Activated CD4-positive, alpha-beta memory T cell treated with anti-CD3 and anti-CD28 coated beads for 36 hours (primary cell): ENCODE data around the gene PROSER3. TPM values are rescaled to one million over a fixed set of nuclear protein-coding genes. Genes with fewer than 3 reads are reported as not detected.

ENCODE experiments used
- CTCF ChIA-PET: fragments of 350-600 bp; sonication (Branson Sonifier 250); formaldehyde crosslinking; loops from one replicate; lab custom pipeline; 2021; ENCODE audit warnings: antibody characterized with exemption, inconsistent platforms; lab: Charles Lee
- POLR2A ChIA-PET: fragments of 350-600 bp; sonication (Branson Sonifier 250); formaldehyde crosslinking; loops from one replicate; lab custom pipeline; 2021; ENCODE audit warnings: antibody characterized with exemption; lab: Charles Lee
- DNase-seq: peaks from one replicate; pipeline ENCODE4 v3.0.0-alpha.2; 2020
- H3K27ac Mint-ChIP-seq: one replicate; pipeline ENCODE4 v1.8.0; 2021; ENCODE audit warnings: mixed read lengths
- H3K27me3 Mint-ChIP-seq: one replicate; pipeline ENCODE4 v1.8.0; 2021; ENCODE audit warnings: mixed read lengths
- H3K36me3 Mint-ChIP-seq: one replicate; pipeline ENCODE4 v1.8.0; 2021; ENCODE audit warnings: mixed read lengths
- H3K4me1 Mint-ChIP-seq: one replicate; pipeline ENCODE4 v1.8.0; 2021; ENCODE audit warnings: low read depth, mixed read lengths
- H3K4me3 Mint-ChIP-seq: one replicate; pipeline ENCODE4 v1.8.0; 2021; ENCODE audit warnings: mild to moderate bottlenecking, mixed read lengths
- H3K9me3 Mint-ChIP-seq: one replicate; pipeline ENCODE4 v1.8.0; 2021; ENCODE audit warnings: mixed read lengths
- intact Hi-C: fragments of 100-400 bp; cut with micrococcal nuclease; formaldehyde crosslinking; loops from one replicate; pipeline ENCODE4 v1.15.1; 2023
- total RNA-seq, 2 experiments: library from RNA; stranded (reverse); gene quantifications; one replicate each; pipeline ENCODE4 v1.2.3, GENCODE V29; 2021

The PROSER3 gene
- total RNA-seq, 2 experiments from 2014 or later: 38.4 to 40.0 TPM

DNA sequence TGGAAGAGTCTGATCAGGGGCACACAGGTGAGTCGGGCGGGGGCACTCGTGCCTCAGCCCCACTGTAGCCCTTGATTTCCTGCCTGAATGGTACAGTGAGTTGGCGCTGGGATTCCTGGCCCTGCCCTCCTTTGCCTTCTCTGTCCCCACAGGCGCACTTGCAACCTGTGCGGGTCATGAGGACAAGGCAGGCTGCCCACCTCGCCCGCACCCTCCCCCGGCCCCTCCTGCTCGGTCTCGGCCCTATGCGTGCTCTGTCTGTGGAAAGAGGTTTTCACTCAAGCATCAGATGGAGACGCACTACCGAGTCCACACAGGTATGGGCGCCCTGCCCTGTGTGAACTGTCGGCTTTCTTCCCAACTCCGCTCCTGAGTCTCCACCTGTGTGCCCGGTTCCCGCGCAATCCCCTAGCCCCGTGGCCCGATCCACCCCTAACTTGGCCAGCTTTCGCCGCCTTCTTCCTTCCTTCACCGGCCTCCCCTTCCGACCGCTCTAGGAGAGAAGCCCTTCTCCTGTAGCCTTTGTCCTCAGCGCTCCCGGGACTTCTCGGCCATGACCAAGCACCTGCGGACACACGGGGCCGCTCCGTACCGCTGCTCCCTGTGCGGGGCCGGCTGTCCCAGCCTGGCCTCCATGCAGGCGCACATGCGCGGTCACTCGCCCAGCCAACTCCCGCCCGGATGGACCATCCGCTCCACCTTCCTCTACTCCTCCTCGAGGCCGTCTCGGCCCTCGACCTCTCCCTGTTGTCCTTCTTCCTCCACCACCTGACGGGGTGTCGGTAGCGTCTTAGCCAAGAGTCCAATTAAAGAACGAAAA lies 41.8 kb upstream of the PROSER3 start:
- intact Hi-C loops: loop anchor here (2.0 to 10.0 kb wide), 3 partner anchors 29 to 499 kb away; partner anchors contain the start of genes OVOL3, POLR2I, PSENEN and TBCB
- H3K4me3 Mint-ChIP-seq: peak overlapping the region; percentile 91
- H3K4me1 Mint-ChIP-seq: peaks cover 43% of the 10 kb centered on the region
- POLR2A ChIA-PET: interaction anchor here (6.3 to 7.3 kb wide), 2 partner anchors 14 to 19 kb away, joined by 64 to 96 read pairs; no protein-coding TSS in a partner anchor
- H3K9me3 Mint-ChIP-seq: no peaks in the 10 kb centered on the region
- H3K36me3 Mint-ChIP-seq: peaks cover 54% of the 10 kb centered on the region
- peak; percentile 50 for DNase-seq
- peaks cover 1% of the 10 kb centered on the region for H3K27me3 Mint-ChIP-seq
- CTCF ChIA-PET: interaction anchor here (1.5 to 7.0 kb wide), 3 partner anchors 18 to 215 kb away, joined by 4 to 197 read pairs (median 4); partner anchors contain the start of genes LIN37 and ZBTB32
- H3K27ac Mint-ChIP-seq: peak overlapping the region; percentile 99

DNA sequence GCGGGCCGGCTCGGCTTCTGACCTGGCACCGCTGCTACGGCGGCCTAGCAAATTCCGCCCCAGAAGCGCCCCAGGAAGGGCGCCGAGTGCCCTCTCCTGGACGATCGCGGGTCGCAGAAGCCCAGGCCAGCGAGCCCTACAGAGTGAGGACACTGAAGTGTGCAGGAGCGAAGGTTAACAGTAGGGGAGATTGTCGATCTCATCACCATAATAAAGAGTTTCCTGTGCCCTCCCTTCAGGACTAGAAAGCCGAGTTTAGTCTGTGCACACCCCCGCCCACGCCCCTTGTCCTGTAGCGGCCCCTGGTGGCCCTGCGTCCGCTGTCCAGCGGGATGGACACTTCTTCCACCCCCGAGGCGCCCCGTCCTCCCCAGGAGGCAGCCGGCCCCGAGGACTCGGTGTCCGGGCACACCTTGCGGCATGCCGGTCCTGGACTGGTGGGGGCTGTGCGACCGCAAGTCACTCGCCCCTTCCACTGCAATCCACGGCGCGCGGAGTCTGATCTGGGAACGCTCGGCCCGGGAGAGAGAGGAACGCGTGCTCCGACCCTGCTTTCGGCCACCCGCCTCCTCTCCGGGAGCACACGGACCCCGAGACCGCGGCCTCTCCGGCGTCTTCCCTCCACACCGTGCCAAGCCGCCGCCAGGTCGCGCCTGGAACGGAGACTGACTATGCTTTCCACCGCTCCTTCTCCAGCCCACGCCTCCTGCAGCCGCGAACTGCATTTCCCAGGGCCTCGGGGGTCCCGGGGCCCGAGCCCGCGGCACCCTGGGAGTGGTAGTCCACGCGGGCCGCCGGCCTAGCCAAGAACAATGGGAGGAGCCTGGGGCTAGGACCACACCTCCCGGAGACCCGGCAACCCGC lies 40.9 kb upstream of the PROSER3 start:
- CTCF ChIA-PET: interaction anchor here (1.4 to 7.0 kb wide), 3 partner anchors 19 to 214 kb away, joined by 3 to 197 read pairs (median 4); partner anchors contain the start of genes LIN37 and ZBTB32
- peak overlapping the region; percentile 99 for H3K27ac Mint-ChIP-seq
- H3K4me3 Mint-ChIP-seq: peak overlapping the region; percentile 91
- H3K36me3 Mint-ChIP-seq: peaks cover 60% of the 10 kb centered on the region
- DNase-seq: peak; percentile 97
- no peaks in the 10 kb centered on the region for H3K9me3 Mint-ChIP-seq
- peaks cover 39% of the 10 kb centered on the region for H3K4me1 Mint-ChIP-seq
- peaks cover 1% of the 10 kb centered on the region for H3K27me3 Mint-ChIP-seq
- POLR2A ChIA-PET: interaction anchor here (1.0 to 7.3 kb wide), 5 partner anchors 15 to 31 kb away, joined by 6 to 96 read pairs (median 13); partner anchors contain the start of genes LIN37, PSENEN and U2AF1L4
- intact Hi-C loops: loop anchor here (1.0 to 10.0 kb wide), 11 partner anchors 23 to 498 kb away; partner anchors contain the start of genes FFAR1, LIN37, NFKBID and OVOL3

DNA sequence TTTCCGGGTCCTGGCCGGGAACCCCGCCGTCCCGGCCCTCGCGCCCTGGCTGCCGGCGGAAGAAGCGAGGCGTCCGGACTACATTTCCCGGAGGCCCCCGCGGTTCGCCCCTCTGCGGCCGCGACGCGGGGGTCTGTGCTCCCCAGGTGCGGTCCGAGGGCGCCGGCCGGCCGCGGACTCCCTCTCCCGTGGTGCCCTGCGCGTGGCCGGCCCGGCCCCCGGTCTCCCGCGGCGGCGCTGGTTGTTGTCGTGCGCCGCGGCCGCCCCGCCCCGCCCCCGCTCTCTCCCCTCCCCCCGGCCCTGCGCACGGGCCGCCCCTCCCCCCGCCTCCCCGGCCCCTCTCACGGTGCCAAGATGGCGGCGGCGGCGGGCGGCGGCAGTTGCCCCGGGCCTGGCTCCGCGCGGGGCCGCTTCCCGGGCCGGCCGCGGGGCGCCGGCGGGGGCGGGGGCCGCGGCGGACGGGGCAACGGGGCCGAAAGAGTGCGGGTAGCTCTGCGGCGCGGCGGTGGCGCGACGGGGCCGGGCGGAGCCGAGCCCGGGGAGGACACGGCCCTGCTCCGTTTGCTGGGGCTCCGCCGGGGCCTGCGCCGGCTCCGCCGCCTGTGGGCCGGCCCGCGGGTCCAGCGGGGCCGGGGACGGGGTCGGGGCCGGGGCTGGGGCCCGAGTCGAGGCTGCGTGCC lies 40.2 kb upstream of the PROSER3 start, which contains the start of gene KMT2B:
TSS of gene KMT2B (plus strand) at position 339 of the 680 bp plus-strand sequence. CDS start at position 355, 16 bp downstream.
- no peak for DNase-seq
- Mint-ChIP-seq H3K36me3 (peaks cover 65% of the 10 kb centered on the region), H3K4me3 (peak within 1 kb of the TSS; percentile 94), H3K9me3 (no peaks in the 10 kb centered on the region), H3K4me1 (peaks cover 32% of the 10 kb centered on the region), H3K27me3 (peaks cover 1% of the 10 kb centered on the region), H3K27ac (peak within 1 kb of the TSS; percentile 99)
- ChIA-PET CTCF (interaction anchor here (1.0 to 1.4 kb wide), 5 partner anchors 21 to 102 kb away, joined by 3 to 12 read pairs (median 3); partner anchors contain the start of genes COX6B1 and LIN37), POLR2A (interaction anchor here (0.9 to 3.8 kb wide), 10 partner anchors 11 to 30 kb away, joined by 3 to 34 read pairs (median 7); partner anchors contain the start of genes IGFLR1, LIN37, PSENEN and U2AF1L4)
- intact Hi-C loops: loop anchor here (1.0 to 10.0 kb wide), 11 partner anchors 22 to 497 kb away; partner anchors contain the start of genes FFAR1, LIN37, NFKBID and OVOL3

DNA sequence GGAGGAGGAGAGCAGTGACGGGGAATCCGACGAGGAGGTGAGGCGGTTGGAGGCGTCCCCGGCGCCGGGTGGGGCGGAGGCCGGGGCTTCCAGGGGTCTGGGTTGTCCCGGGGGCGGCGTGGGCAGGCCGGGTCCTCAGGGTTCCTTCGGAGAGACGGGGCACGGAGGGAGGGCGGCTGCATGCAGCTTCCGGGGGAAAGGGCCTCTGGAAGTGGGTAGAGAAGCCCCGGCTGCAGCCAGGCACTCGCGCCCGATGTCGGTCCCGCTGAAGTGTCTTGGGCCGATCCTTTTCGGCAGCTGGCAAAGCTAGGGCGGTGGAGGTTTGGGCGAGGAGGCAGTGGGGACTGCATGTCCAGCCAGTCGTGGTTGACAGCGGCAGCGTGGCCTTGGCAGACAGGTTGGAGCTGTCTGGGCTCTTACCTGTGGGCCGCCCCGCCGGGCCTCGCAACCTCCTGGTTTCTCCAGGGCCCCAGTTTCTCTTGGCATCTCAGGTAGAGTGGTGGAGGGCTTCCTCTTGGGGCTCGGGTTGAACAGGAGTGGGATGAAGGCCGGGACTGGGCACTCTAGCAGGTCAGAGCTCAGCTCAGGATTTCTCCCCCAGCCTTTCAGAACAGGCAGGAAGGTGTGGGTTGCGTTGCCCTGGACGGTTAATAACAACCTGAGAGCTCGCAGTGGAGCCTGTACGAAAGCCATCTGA lies 39.5 kb upstream of the PROSER3 start:
- Mint-ChIP-seq H3K27me3 (peaks cover 1% of the 10 kb centered on the region), H3K27ac (peak overlapping the region; percentile 93), H3K4me3 (peak overlapping the region; percentile 94), H3K9me3 (no peaks in the 10 kb centered on the region), H3K4me1 (peaks cover 29% of the 10 kb centered on the region), H3K36me3 (peaks cover 67% of the 10 kb centered on the region)
- POLR2A ChIA-PET: interaction anchor here (0.7 to 3.8 kb wide), 14 partner anchors 10 to 165 kb away, joined by 3 to 34 read pairs (median 6); partner anchors contain the start of genes IGFLR1, LIN37, PSENEN and U2AF1L4
- CTCF ChIA-PET: interaction anchor here (0.8 to 1.4 kb wide), 6 partner anchors 20 to 101 kb away, joined by 3 to 12 read pairs (median 4); partner anchors contain the start of genes COX6B1 and LIN37
- intact Hi-C loops: loop anchor here (10.0 kb wide), 2 partner anchors 396 to 496 kb away; partner anchors contain the start of genes OVOL3, POLR2I, TBCB and ZNF146
- DNase-seq: peak; percentile 69

DNA sequence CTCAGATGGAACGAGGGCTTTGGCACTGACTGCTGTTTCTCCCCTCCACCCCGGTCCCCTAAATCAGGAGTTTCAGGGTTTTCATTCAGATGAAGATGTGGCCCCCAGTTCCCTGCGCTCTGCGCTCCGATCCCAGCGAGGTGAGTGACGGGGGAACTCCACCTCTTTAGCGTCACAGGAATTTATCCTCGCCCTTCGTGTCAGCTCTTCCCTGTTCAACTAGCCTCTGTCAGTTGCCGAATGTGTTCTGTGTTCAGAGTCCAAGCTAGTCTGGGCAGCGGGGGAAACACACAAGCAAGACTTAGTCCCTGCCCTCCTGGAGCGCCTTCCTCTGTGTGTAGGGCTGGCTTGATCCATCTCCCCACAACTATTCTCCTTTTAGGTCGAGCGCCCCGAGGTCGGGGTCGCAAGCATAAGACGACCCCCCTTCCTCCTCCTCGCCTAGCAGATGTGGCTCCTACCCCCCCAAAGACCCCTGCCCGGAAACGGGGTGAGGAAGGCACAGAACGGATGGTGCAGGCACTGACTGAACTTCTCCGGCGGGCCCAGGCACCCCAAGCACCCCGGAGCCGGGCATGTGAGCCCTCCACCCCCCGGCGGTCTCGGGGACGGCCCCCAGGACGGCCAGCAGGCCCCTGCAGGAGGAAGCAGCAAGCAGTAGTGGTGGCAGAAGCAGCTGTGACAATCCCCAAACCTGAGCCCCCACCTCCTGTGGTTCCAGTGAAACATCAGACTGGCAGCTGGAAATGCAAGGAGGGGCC lies 38.4 kb upstream of the PROSER3 start:
- Mint-ChIP-seq H3K4me3 (peak overlapping the region; percentile 94), H3K27ac (peak overlapping the region; percentile 93), H3K4me1 (peaks cover 26% of the 10 kb centered on the region), H3K9me3 (no peaks in the 10 kb centered on the region), H3K27me3 (peaks cover 1% of the 10 kb centered on the region), H3K36me3 (peaks cover 63% of the 10 kb centered on the region)
- intact Hi-C loops: loop anchor here (10.0 kb wide), 2 partner anchors 395 to 495 kb away; partner anchors contain the start of genes OVOL3, POLR2I, TBCB and ZNF146
- ChIA-PET CTCF (interaction anchor here (1.3 to 1.4 kb wide), 2 partner anchors 25 to 71 kb away, joined by 3 to 12 read pairs; partner anchors contain the start of gene COX6B1), POLR2A (interaction anchor here (0.7 to 3.8 kb wide), 10 partner anchors 9 to 164 kb away, joined by 3 to 34 read pairs (median 6); partner anchors contain the start of genes IGFLR1, LIN37, PSENEN and U2AF1L4)
- DNase-seq: no peak

DNA sequence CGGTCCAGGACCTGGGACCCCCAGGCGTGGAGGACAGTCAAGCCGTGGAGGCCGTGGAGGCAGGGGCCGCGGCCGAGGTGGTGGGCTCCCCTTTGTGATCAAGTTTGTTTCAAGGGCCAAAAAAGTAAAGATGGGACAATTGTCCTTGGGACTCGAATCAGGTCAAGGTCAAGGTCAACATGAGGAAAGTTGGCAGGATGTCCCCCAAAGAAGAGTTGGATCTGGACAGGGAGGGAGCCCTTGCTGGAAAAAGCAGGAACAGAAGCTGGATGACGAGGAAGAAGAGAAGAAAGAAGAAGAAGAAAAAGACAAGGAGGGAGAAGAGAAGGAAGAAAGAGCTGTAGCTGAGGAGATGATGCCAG lies 37.8 kb upstream of the PROSER3 start:
- intact Hi-C loops: no loop called here
- CTCF ChIA-PET: interaction anchor here (0.8 kb wide), 1 partner anchor 26 kb away, joined by 4 read pairs; no protein-coding TSS in a partner anchor
- peak overlapping the region; percentile 11 for H3K27ac Mint-ChIP-seq
- POLR2A ChIA-PET: interaction anchor here (1.0 to 3.8 kb wide), 2 partner anchors 20 to 22 kb away, joined by 3 to 34 read pairs; partner anchors contain the start of gene IGFLR1
- H3K4me1 Mint-ChIP-seq: peaks cover 22% of the 10 kb centered on the region
- peaks cover 64% of the 10 kb centered on the region for H3K36me3 Mint-ChIP-seq
- H3K9me3 Mint-ChIP-seq: no peaks in the 10 kb centered on the region
- no peak overlapping the region for H3K4me3 Mint-ChIP-seq
- peaks cover 1% of the 10 kb centered on the region for H3K27me3 Mint-ChIP-seq
- DNase-seq: no peak

DNA sequence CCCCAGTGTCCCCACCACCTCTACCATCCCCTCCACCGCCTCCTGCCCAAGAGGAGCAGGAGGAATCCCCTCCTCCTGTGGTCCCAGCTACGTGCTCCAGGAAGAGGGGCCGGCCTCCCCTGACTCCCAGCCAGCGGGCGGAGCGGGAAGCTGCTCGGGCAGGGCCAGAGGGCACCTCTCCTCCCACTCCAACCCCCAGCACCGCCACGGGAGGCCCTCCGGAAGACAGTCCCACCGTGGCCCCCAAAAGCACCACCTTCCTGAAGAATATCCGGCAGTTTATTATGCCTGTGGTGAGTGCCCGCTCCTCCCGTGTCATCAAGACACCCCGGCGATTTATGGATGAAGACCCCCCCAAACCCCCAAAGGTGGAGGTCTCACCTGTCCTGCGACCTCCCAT lies 37.3 kb upstream of the PROSER3 start:
- Mint-ChIP-seq H3K27ac (no peak overlapping the region), H3K27me3 (peaks cover 1% of the 10 kb centered on the region)

DNA sequence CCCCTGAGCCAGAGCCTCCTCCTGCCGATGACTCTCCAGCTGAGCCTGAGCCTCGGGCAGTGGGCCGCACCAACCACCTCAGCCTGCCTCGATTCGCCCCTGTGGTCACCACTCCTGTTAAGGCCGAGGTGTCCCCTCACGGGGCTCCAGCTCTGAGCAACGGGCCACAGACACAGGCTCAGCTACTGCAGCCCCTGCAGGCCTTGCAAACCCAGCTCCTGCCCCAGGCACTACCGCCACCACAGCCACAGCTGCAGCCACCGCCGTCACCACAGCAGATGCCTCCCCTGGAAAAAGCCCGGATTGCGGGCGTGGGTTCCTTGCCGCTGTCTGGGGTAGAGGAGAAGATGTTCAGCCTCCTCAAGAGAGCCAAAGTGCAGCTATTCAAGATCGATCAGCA lies 36.6 kb upstream of the PROSER3 start:
- POLR2A ChIA-PET: interaction anchor here (3.8 kb wide), 1 partner anchor 18 kb away, joined by 34 read pairs; no protein-coding TSS in a partner anchor
- Mint-ChIP-seq H3K4me1 (peaks cover 22% of the 10 kb centered on the region), H3K4me3 (no peak overlapping the region), H3K9me3 (no peaks in the 10 kb centered on the region), H3K27ac (no peak overlapping the region), H3K27me3 (peaks cover 1% of the 10 kb centered on the region), H3K36me3 (peaks cover 64% of the 10 kb centered on the region)
- CTCF ChIA-PET: interaction anchor here (0.8 kb wide), 1 partner anchor 190 kb away, joined by 5 read pairs; no protein-coding TSS in a partner anchor
- no peak for DNase-seq
- intact Hi-C loops: no loop called here

More for the DNA sequence above, 37.3 kb upstream of the PROSER3 start:
- H3K36me3 Mint-ChIP-seq: peaks cover 64% of the 10 kb centered on the region
- no peak overlapping the region for H3K4me3 Mint-ChIP-seq
- intact Hi-C loops: no loop called here
- no peaks in the 10 kb centered on the region for H3K9me3 Mint-ChIP-seq
- peaks cover 22% of the 10 kb centered on the region for H3K4me1 Mint-ChIP-seq
- POLR2A ChIA-PET: interaction anchor here (1.0 to 3.8 kb wide), 2 partner anchors 19 to 22 kb away, joined by 3 to 34 read pairs; partner anchors contain the start of gene IGFLR1
- DNase-seq: no peak
- CTCF ChIA-PET: interaction anchor here (0.8 kb wide), 1 partner anchor 26 kb away, joined by 4 read pairs; no protein-coding TSS in a partner anchor

DNA sequence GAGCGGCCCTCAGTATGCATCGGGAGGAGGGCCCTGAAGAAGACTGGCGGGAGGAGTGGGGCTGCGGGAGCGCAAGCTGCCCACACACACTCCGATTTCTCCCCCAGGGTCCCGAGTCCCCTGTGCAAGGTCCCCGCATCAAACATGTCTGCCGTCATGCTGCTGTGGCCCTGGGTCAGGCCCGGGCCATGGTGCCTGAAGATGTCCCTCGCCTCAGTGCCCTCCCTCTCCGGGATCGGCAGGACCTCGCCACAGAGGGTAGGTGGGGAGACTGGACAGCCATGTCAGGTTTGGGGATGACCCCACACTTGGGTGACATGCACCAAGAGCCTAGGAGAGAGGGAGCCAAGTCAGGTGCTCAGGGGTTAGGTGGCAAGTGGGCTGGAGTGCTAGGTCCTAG lies 35.5 kb upstream of the PROSER3 start:
- Mint-ChIP-seq H3K27me3 (peaks cover 1% of the 10 kb centered on the region), H3K27ac (no peak overlapping the region), H3K9me3 (no peaks in the 10 kb centered on the region), H3K4me3 (no peak overlapping the region), H3K36me3 (peaks cover 64% of the 10 kb centered on the region), H3K4me1 (peaks cover 22% of the 10 kb centered on the region)
- POLR2A ChIA-PET: interaction anchor here (1.5 kb wide), 1 partner anchor 21 kb away, joined by 4 read pairs; no protein-coding TSS in a partner anchor
- intact Hi-C loops: no loop called here
- no peak for DNase-seq
- CTCF ChIA-PET: no interaction called here
